Activated CD4-positive, alpha-beta T cell treated with anti-CD3 and anti-CD28 coated beads, Interleukin-2, amount 10 ng/mL, durations not matched to agents 24 days and 14 days (primary cell): ENCODE data around the gene AFAP1L1. TPM values are rescaled to one million over a fixed set of nuclear protein-coding genes. Genes with fewer than 3 reads are reported as not detected.

Experiments
- DNase-seq: peaks from one replicate; pipeline ENCODE4 v3.0.0; 2022
- H3K27ac Mint-ChIP-seq: one replicate; pipeline ENCODE4 v1.8.0; 2022; ENCODE audit warnings: mild to moderate bottlenecking, mixed read lengths
- H3K27me3 Mint-ChIP-seq: one replicate; pipeline ENCODE4 v1.8.0; 2022; ENCODE audit warnings: mixed read lengths
- H3K36me3 Mint-ChIP-seq: one replicate; pipeline ENCODE4 v1.8.0; 2022; ENCODE audit warnings: low read depth, mild to moderate bottlenecking, mixed read lengths
- H3K4me1 Mint-ChIP-seq: one replicate; pipeline ENCODE4 v1.8.0; 2021; ENCODE audit warnings: mixed read lengths
- H3K4me3 Mint-ChIP-seq: one replicate; pipeline ENCODE4 v1.8.0; 2022; ENCODE audit warnings: mild to moderate bottlenecking, moderate library complexity, mixed read lengths
- H3K9me3 Mint-ChIP-seq: one replicate; pipeline ENCODE4 v1.8.0; 2021; ENCODE audit warnings: mixed read lengths
- intact Hi-C: fragments of 100-400 bp; cut with micrococcal nuclease; formaldehyde crosslinking; loops from one replicate; pipeline ENCODE4 v1.15.1; 2023
- total RNA-seq: library from RNA; stranded (reverse); gene quantifications from 2 replicates; pipeline ENCODE4 v1.2.3, GENCODE V29; 2022

The AFAP1L1 gene
- total RNA-seq, 1 donor from 2014 or later: not detected

GRCh38 chr5:149283626-149284480 lies 12.2 kb downstream of the AFAP1L1 start:
- intact Hi-C loops: no loop called here
- Mint-ChIP-seq H3K36me3 (no peaks in the 10 kb centered on the region), H3K4me3 (no peak overlapping the region), H3K4me1 (no peaks in the 10 kb centered on the region), H3K27me3 (peaks cover 10% of the 10 kb centered on the region), H3K9me3 (no peaks in the 10 kb centered on the region), H3K27ac (no peak overlapping the region)
- DNase-seq: no peak

GRCh38 chr5:149284501-149284900 lies 12.8 kb downstream of the AFAP1L1 start:
- Mint-ChIP-seq H3K27ac (no peak overlapping the region), H3K4me3 (no peak overlapping the region), H3K9me3 (no peaks in the 10 kb centered on the region), H3K27me3 (peaks cover 7% of the 10 kb centered on the region), H3K4me1 (no peaks in the 10 kb centered on the region), H3K36me3 (no peaks in the 10 kb centered on the region)
- intact Hi-C loops: no loop called here
- no peak for DNase-seq

DNA sequence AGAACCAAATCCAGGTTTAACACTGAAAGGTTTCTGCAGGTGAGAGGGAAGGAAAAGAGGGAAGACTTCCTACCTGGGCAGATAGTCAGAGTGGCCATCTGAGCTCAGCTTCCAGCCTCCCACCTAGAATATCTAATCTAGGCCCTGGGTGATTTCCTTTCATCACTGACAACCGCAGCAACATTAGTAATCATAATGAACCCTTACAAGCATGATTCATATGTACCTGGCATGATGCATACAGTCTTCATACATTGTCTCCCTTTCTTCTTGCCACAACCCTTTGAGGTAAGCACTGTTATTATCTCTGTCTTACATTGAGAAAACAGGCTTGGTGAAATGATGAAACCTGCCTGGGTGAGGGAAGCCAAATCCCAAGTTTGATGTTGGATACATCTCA lies 13.5 kb downstream of the AFAP1L1 start:
- no peak overlapping the region for H3K4me3 Mint-ChIP-seq
- no peaks in the 10 kb centered on the region for H3K4me1 Mint-ChIP-seq
- no peak overlapping the region for H3K27ac Mint-ChIP-seq
- intact Hi-C loops: no loop called here
- H3K27me3 Mint-ChIP-seq: peaks cover 3% of the 10 kb centered on the region
- no peaks in the 10 kb centered on the region for H3K36me3 Mint-ChIP-seq
- DNase-seq: no peak
- H3K9me3 Mint-ChIP-seq: no peaks in the 10 kb centered on the region

DNA sequence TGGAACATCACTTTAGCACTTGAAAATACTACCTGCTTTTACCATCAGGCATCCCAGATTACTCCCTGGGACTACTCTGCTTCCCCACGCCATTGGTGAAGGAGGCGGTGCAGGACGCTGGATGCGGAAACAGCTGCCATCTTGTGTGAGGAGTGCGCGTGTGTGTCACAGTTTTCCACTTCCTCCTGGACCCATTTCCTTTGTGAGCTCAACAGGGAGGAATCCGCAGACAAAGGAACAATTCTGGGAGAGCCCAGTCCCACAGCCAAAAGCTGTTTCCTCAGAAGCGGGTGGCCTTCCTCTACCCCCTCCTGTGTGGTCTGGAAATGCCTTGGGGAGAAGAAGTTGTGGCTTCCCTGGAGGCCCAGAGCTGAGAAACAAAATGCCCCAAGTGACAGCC lies 16.8 kb downstream of the AFAP1L1 start:
- Mint-ChIP-seq H3K36me3 (no peaks in the 10 kb centered on the region), H3K9me3 (no peaks in the 10 kb centered on the region), H3K4me3 (no peak overlapping the region), H3K27me3 (peaks cover 6% of the 10 kb centered on the region), H3K27ac (no peak overlapping the region), H3K4me1 (no peaks in the 10 kb centered on the region)
- intact Hi-C loops: no loop called here
- DNase-seq: no peak

DNA sequence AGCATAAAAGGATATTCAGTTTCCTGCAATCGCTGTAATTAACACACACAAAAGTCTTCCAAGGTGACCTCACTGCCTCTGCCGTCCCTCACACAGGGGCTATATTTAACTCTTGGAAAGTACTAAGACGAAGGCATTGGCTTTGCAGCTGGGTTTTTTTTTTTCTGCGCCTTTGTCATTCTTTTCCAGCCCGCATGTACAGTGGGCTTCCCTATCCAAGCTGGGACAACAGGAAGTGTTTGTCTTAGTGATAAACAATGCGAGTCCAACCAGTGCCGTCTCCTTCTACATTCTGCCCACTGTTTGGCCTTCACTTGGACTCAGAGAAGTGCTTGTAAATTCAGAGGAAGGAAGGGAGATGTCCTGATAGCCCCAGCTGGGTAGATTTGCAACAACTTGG lies 17.6 kb downstream of the AFAP1L1 start:
- Mint-ChIP-seq H3K9me3 (no peaks in the 10 kb centered on the region), H3K27me3 (peaks cover 5% of the 10 kb centered on the region), H3K4me3 (no peak overlapping the region), H3K27ac (no peak overlapping the region), H3K4me1 (no peaks in the 10 kb centered on the region), H3K36me3 (no peaks in the 10 kb centered on the region)
- intact Hi-C loops: no loop called here
- DNase-seq: no peak

- no peak for DNase-seq
- Mint-ChIP-seq H3K27ac (no peak overlapping the region), H3K4me1 (peaks cover 1% of the 10 kb centered on the region), H3K4me3 (no peak overlapping the region), H3K36me3 (no peaks in the 10 kb centered on the region), H3K9me3 (no peaks in the 10 kb centered on the region), H3K27me3 (peaks cover 7% of the 10 kb centered on the region)
- intact Hi-C loops: no loop called here
Observed at GRCh38 chr5:149294872-149295829, 23.5 kb downstream of the AFAP1L1 start.

GRCh38 chr5:149297340-149298025 lies 25.8 kb downstream of the AFAP1L1 start:
- H3K4me3 Mint-ChIP-seq: no peak overlapping the region
- peaks cover 1% of the 10 kb centered on the region for H3K4me1 Mint-ChIP-seq
- intact Hi-C loops: no loop called here
- H3K36me3 Mint-ChIP-seq: no peaks in the 10 kb centered on the region
- no peaks in the 10 kb centered on the region for H3K9me3 Mint-ChIP-seq
- no peak for DNase-seq
- no peak overlapping the region for H3K27ac Mint-ChIP-seq
- H3K27me3 Mint-ChIP-seq: peaks cover 2% of the 10 kb centered on the region

- Mint-ChIP-seq H3K27me3 (peaks cover 2% of the 10 kb centered on the region), H3K27ac (no peak overlapping the region), H3K4me3 (no peak overlapping the region), H3K9me3 (no peaks in the 10 kb centered on the region), H3K36me3 (no peaks in the 10 kb centered on the region), H3K4me1 (peaks cover 1% of the 10 kb centered on the region)
- DNase-seq: no peak
- intact Hi-C loops: no loop called here
Observed at GRCh38 chr5:149298163-149298562, 26.5 kb downstream of the AFAP1L1 start.

GRCh38 chr5:149298842-149299404 lies 27.3 kb downstream of the AFAP1L1 start:
- H3K27me3 Mint-ChIP-seq: peaks cover 2% of the 10 kb centered on the region
- H3K36me3 Mint-ChIP-seq: no peaks in the 10 kb centered on the region
- no peak for DNase-seq
- H3K9me3 Mint-ChIP-seq: no peaks in the 10 kb centered on the region
- H3K4me1 Mint-ChIP-seq: peaks cover 1% of the 10 kb centered on the region
- intact Hi-C loops: no loop called here
- no peak overlapping the region for H3K4me3 Mint-ChIP-seq
- H3K27ac Mint-ChIP-seq: no peak overlapping the region

DNA sequence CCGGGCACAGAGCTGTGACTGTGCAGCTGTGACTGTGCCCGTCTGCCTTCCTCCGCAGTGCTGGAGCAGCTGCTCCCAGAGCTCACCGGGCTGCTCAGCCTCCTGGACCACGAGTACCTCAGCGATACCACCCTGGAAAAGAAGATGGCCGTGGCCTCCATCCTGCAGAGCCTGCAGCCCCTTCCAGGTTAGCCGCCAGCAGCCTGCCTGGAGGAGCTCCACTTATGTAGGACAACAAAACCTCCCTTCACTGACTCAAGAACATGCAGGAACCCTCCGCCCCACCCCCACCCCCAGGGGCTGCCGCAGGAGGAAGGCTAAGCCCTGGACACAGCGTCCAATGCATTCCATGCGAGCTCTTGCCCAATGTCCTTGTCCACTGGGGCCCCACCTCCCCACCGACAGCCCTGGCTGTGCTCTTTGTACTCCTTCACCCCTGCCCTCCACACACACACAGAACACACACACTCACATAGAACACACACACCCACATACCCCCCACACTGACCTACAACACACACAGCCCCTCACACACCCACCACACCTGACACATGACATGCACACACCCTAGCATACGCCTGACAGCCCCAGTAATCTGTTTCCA lies 27.9 kb downstream of the AFAP1L1 start:
- Mint-ChIP-seq H3K27me3 (peaks cover 2% of the 10 kb centered on the region), H3K36me3 (no peaks in the 10 kb centered on the region), H3K4me1 (peaks cover 1% of the 10 kb centered on the region), H3K9me3 (no peaks in the 10 kb centered on the region), H3K27ac (no peak overlapping the region), H3K4me3 (no peak overlapping the region)
- DNase-seq: no peak
- intact Hi-C loops: no loop called here

- H3K36me3 Mint-ChIP-seq: no peaks in the 10 kb centered on the region
- no peaks in the 10 kb centered on the region for H3K27me3 Mint-ChIP-seq
- peaks cover 1% of the 10 kb centered on the region for H3K4me1 Mint-ChIP-seq
- no peak for DNase-seq
- H3K9me3 Mint-ChIP-seq: no peaks in the 10 kb centered on the region
- H3K4me3 Mint-ChIP-seq: no peak overlapping the region
- no peak overlapping the region for H3K27ac Mint-ChIP-seq
- intact Hi-C loops: no loop called here
Observed at GRCh38 chr5:149300441-149300840, 28.8 kb downstream of the AFAP1L1 start.

DNA sequence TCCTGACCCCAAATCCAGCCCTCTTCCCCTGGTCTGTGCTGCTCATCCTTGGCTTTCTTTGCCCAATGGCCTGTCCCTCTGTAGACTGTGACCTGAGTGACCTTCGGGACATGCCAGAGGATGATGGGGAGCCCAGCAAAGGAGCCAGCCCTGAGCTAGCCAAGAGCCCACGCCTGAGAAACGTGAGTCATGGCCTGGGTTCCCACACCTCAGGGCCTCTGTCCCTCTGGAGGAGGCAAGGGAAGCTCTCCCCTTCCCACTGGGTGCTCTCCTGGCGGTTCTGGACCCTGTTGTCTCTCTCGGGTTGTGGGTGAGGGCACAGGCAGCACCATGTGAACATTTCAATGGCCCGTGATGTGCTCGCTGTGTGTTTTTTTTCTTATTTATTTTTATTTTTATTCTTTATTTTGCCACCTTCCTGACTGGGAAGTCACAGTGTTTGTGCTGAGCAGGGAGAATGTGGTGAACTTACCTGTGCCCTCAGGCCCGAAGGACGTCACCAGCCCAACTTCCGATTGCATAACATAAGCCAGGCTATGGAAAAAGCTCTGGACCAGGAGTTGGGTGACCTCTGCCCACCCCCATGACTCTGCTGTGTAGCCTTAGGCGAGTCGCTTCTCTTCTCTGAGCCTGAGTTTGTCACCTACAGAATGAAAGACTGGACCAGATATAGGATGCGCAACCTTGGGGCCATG lies 29.5 kb downstream of the AFAP1L1 start:
- Mint-ChIP-seq H3K9me3 (no peaks in the 10 kb centered on the region), H3K27me3 (no peaks in the 10 kb centered on the region), H3K36me3 (no peaks in the 10 kb centered on the region), H3K27ac (no peak overlapping the region), H3K4me3 (no peak overlapping the region), H3K4me1 (peaks cover 1% of the 10 kb centered on the region)
- no peak for DNase-seq
- intact Hi-C loops: no loop called here
